ENCODE results near the gene IGSF9B. TPM values are rescaled to one million over a fixed set of nuclear protein-coding genes. Genes with fewer than 3 reads are reported as not detected.

The IGSF9B gene
- total and polyA plus RNA-seq, 10 of the 15 experiments (the other 5 are each of a cell fraction or from before 2014, with no cell fraction given) = 0.03 to 3.7 (median 0.20) TPM; not detected in 2

GRCh38 chr11:133867456-133867855 is 89.3 kb downstream of the IGSF9B start:
- H3K4me2 ChIP-seq (ENCODE audit: control insufficient read depth, insufficient read depth) = no peak overlapping the region
- H3K9ac ChIP-seq (ENCODE audit: control insufficient read depth, insufficient read depth, low read length) = no peak overlapping the region
- no peaks in the 10 kb centered on the region; the same call in 2 of the 3 replicates for H3K9me3 ChIP-seq (replicated peaks; ENCODE audit: control insufficient read depth, insufficient read depth, low read length)
- FAIRE-seq = no peak
- H3K27me3 ChIP-seq (replicated peaks in 1 of 2; ENCODE audit: control insufficient read depth in 2 of 2, insufficient read depth in 2 of 2, low read length in 1 of 2) = no peaks in the 10 kb centered on the region
- ChIA-PET POLR2A (no interaction called here), CTCF (no interaction called here), SMC1A (ENCODE audit: uncharacterized antibody, unreplicated experiment) (no interaction called here), RAD21 (ENCODE audit: unreplicated experiment) (no interaction called here)
- BruUV-seq (replicated peaks) = no TSS peak
- ATAC-seq = no peak
- no peaks in the 10 kb centered on the region for H3K79me2 ChIP-seq (ENCODE audit: control insufficient read depth, insufficient read depth, low read length)
- TF ChIP-seq SRF (IDR thresholded peaks at IDR 0.05; ENCODE audit: low read depth in 2 of 2, low read length in 2 of 2) (no peak), PML (IDR thresholded peaks at IDR 0.05; ENCODE audit: low read length) (no peak), NFYA (IDR thresholded peaks at IDR 0.05; ENCODE audit: borderline replicate concordance, low read depth, low read length) (no peak), NR2C1 (IDR thresholded peaks at IDR 0.05) (no peak), ZSCAN29 (IDR thresholded peaks at IDR 0.05) (no peak), KLF5 (IDR thresholded peaks at IDR 0.05; ENCODE audit: partially characterized antibody) (no peak), NR2C2 (IDR thresholded peaks at IDR 0.05; ENCODE audit: borderline replicate concordance, control insufficient read depth, insufficient read length, low read depth) (no peak), HDAC2 (IDR thresholded peaks at IDR 0.05) (no peak), SUZ12 (IDR thresholded peaks at IDR 0.05; ENCODE audit: unreplicated experiment) (no peak), RCOR1 (conservative IDR thresholded peaks at IDR 0.05; ENCODE audit: low read depth, low read length) (no peak), CBX3 (IDR thresholded peaks at IDR 0.05; ENCODE audit: borderline replicate concordance, low read depth) (no peak), YBX1 (IDR thresholded peaks at IDR 0.05) (no peak)
- TF ChIP-seq, protein P1, sequence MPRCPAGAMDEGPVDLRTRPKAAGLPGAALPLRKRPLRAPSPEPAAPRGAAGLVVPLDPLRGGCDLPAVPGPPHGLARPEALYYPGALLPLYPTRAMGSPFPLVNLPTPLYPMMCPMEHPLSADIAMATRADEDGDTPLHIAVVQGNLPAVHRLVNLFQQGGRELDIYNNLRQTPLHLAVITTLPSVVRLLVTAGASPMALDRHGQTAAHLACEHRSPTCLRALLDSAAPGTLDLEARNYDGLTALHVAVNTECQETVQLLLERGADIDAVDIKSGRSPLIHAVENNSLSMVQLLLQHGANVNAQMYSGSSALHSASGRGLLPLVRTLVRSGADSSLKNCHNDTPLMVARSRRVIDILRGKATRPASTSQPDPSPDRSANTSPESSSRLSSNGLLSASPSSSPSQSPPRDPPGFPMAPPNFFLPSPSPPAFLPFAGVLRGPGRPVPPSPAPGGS (IDR thresholded peaks at IDR 0.05; ENCODE audit: borderline replicate concordance, insufficient read depth, low read depth, low read length, poor library complexity, severe bottlenecking) = no peak
- TF ChIP-seq, protein P2, sequence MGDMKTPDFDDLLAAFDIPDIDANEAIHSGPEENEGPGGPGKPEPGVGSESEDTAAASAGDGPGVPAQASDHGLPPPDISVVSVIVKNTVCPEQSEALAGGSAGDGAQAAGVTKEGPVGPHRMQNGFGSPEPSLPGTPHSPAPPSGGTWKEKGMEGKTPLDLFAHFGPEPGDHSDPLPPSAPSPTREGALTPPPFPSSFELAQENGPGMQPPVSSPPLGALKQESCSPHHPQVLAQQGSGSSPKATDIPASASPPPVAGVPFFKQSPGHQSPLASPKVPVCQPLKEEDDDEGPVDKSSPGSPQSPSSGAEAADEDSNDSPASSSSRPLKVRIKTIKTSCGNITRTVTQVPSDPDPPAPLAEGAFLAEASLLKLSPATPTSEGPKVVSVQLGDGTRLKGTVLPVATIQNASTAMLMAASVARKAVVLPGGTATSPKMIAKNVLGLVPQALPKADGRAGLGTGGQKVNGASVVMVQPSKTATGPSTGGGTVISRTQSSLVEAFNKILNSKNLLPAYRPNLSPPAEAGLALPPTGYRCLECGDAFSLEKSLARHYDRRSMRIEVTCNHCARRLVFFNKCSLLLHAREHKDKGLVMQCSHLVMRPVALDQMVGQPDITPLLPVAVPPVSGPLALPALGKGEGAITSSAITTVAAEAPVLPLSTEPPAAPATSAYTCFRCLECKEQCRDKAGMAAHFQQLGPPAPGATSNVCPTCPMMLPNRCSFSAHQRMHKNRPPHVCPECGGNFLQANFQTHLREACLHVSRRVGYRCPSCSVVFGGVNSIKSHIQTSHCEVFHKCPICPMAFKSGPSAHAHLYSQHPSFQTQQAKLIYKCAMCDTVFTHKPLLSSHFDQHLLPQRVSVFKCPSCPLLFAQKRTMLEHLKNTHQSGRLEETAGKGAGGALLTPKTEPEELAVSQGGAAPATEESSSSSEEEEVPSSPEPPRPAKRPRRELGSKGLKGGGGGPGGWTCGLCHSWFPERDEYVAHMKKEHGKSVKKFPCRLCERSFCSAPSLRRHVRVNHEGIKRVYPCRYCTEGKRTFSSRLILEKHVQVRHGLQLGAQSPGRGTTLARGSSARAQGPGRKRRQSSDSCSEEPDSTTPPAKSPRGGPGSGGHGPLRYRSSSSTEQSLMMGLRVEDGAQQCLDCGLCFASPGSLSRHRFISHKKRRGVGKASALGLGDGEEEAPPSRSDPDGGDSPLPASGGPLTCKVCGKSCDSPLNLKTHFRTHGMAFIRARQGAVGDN (IDR thresholded peaks at IDR 0.05) = no peak
- in situ Hi-C loops (cut with MboI) (no loop called here), intact Hi-C loops (cut with micrococcal nuclease; ENCODE audit: unreplicated experiment) (no loop called here)
- no peak overlapping the region for H3K27ac ChIP-seq (ENCODE audit: control insufficient read depth, insufficient read depth)
- no peaks in the 10 kb centered on the region for H3K36me3 ChIP-seq (ENCODE audit: control insufficient read depth in 2 of 2, insufficient read depth in 2 of 2, low read length in 1 of 2)
- no peaks in the 10 kb centered on the region for H3K4me1 ChIP-seq (ENCODE audit: control insufficient read depth, insufficient read depth, low read length)
- H4K20me1 ChIP-seq (ENCODE audit: control insufficient read depth, insufficient read depth) = no peaks in the 10 kb centered on the region
- no peak for DNase-seq (ENCODE audit: low read depth, low spot score)
- no peak overlapping the region for H3K4me3 ChIP-seq
- H2AFZ ChIP-seq (ENCODE audit: control insufficient read depth, low read depth, low read length) = no peak overlapping the region
